Measurements from ENCODE around the gene NINJ2. TPM values are rescaled to one million over a fixed set of nuclear protein-coding genes. Genes with fewer than 3 reads are reported as not detected.

Gene NINJ2
- total and polyA plus RNA-seq, 12 donors, result 1.9 to 25.7 (median 8.3) TPM

- H3K9me3 ChIP-seq, result no peaks in the 10 kb centered on the region
- H3K4me1 ChIP-seq, result peaks cover 7 to 42% (median 25%) of the 10 kb centered on the region in 9 donors
- 17 to 19% methylated on average over 10 of the region's 10 CpGs for WGBS, 2 donors
- ATAC-seq, result peak in 7 of 8 donors; percentile 54 to 78 (median 65)
- peak; percentile 55 to 75 for DNase-seq
- TF ChIP-seq, protein P1, sequence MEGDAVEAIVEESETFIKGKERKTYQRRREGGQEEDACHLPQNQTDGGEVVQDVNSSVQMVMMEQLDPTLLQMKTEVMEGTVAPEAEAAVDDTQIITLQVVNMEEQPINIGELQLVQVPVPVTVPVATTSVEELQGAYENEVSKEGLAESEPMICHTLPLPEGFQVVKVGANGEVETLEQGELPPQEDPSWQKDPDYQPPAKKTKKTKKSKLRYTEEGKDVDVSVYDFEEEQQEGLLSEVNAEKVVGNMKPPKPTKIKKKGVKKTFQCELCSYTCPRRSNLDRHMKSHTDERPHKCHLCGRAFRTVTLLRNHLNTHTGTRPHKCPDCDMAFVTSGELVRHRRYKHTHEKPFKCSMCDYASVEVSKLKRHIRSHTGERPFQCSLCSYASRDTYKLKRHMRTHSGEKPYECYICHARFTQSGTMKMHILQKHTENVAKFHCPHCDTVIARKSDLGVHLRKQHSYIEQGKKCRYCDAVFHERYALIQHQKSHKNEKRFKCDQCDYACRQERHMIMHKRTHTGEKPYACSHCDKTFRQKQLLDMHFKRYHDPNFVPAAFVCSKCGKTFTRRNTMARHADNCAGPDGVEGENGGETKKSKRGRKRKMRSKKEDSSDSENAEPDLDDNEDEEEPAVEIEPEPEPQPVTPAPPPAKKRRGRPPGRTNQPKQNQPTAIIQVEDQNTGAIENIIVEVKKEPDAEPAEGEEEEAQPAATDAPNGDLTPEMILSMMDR (IDR thresholded peaks at IDR 0.05), result no peak
- H3K27me3 ChIP-seq, result no peaks in the 10 kb centered on the region
- peak overlapping the region in 1 of 10 donors; percentile 29 for H3K27ac ChIP-seq
- peaks cover 0 to 14% (median 0%) of the 10 kb centered on the region in 9 donors for H3K36me3 ChIP-seq
- H3K4me3 ChIP-seq, result no peak overlapping the region
- intact Hi-C loops (cut with DNase I), result loop anchor here in 1 of 10 donors (2.0 kb wide), 1 partner anchor 82 kb away; no protein-coding TSS in a partner anchor
Measured at GRCh38 chr12:538731-539539, 124.3 kb downstream of the NINJ2 start.

DNA sequence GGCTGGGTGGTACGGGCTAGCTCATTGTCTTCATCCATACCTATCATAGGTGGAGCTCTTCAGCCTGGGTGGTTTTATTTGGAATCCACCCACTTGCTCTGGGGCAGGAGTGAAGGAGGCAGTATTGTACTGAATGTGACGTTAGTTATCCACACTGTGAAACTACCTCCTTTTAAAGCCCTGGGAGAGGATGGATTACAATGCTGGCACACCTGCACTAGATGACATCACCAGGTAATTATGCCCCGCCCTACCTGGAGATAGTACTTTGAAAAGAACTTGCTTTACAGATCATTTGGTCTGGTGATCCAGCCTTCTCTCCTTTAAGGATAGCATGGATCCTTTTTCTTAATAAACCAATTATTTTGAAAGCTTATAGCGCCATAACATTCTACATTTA lies 125.5 kb downstream of the NINJ2 start:
- intact Hi-C loops (cut with DNase I), result loop anchor here in 1 of 10 donors (2.0 kb wide), 1 partner anchor 81 kb away; no protein-coding TSS in a partner anchor

DNA sequence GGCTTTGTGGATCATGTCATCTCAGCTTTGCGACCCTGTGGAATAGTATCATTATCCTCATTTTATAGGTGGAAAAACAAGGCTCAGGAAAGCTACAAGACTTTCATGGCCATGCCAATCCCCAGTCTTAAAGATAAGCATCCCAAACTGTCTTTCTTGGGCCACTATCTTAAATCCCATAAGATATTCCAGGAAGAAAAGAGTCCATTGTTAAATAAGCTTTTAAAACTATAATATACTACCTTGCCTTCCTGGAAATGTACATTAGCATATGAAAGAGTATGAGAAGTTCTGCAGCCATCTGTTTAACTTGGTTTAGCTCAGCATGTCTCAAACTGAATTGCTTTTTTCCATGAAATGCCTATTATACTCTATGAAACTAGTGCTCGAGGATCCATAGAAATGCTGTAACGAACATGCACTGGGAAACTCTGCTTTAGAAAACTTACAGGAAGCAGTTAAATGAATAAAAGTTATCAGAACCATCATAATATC lies 126.4 kb downstream of the NINJ2 start:
- 93% methylated on average over 3 of the region's 3 CpGs for WGBS, 2 donors
- Histone ChIP-seq H3K4me1 (peaks cover 5 to 30% (median 16%) of the 10 kb centered on the region in 9 donors), H3K27ac (no peak overlapping the region), H3K4me3 (no peak overlapping the region), H3K9me3 (peaks cover 0 to 12% (median 0%) of the 10 kb centered on the region in 11 donors), H3K36me3 (peaks cover 0 to 14% (median 0%) of the 10 kb centered on the region in 9 donors), H3K27me3 (no peaks in the 10 kb centered on the region)
- intact Hi-C loops (cut with DNase I), result no loop called here
- no peak for ATAC-seq
- no peak for DNase-seq
- TF ChIP-seq, protein P1 (IDR thresholded peaks at IDR 0.05), result no peak

More for the DNA sequence above, 125.5 kb downstream of the NINJ2 start:
- no peak for DNase-seq
- Histone ChIP-seq H3K9me3 (peaks cover 0 to 3% (median 0%) of the 10 kb centered on the region in 11 donors), H3K27me3 (no peaks in the 10 kb centered on the region), H3K4me3 (no peak overlapping the region), H3K4me1 (peaks cover 7 to 40% (median 25%) of the 10 kb centered on the region in 9 donors), H3K27ac (no peak overlapping the region), H3K36me3 (peaks cover 0 to 14% (median 0%) of the 10 kb centered on the region in 9 donors)
- TF ChIP-seq, protein P1 (IDR thresholded peaks at IDR 0.05), result no peak
- 90 to 91% methylated on average over 4 of the region's 4 CpGs for WGBS, 2 donors
- ATAC-seq, result no peak

GRCh38 chr12:535396-535795 lies 127.8 kb downstream of the NINJ2 start:
- intact Hi-C loops (cut with DNase I), result no loop called here
- TF ChIP-seq, protein P1 (IDR thresholded peaks at IDR 0.05), result no peak
- Histone ChIP-seq H3K4me3 (no peak overlapping the region), H3K36me3 (peaks cover 0 to 14% (median 0%) of the 10 kb centered on the region in 9 donors), H3K27me3 (no peaks in the 10 kb centered on the region), H3K9me3 (peaks cover 0 to 14% (median 0%) of the 10 kb centered on the region in 11 donors), H3K4me1 (peaks cover 0 to 20% (median 12%) of the 10 kb centered on the region in 9 donors), H3K27ac (no peak overlapping the region)
- no peak for DNase-seq
- 79 to 92% methylated on average over 7 of the region's 7 CpGs for WGBS, 2 donors
- ATAC-seq, result no peak
